NCI-H1694 treated with DMSO at 0.1 percent for 48 hours (cell line): Measurements from ENCODE around the gene CFAP46.
"Not testable (repeated sequence)": the region's sequence is repeated elsewhere in the genome, so short reads cannot be mapped to it uniquely, and the experiment has no call there.

Experiments used
- DNase-seq: peaks from one replicate; lab custom pipeline; 2025; lab: John Stamatoyannopoulos, UW

Gene CFAP46

GRCh38 chr10:132962623-132963429 lies 20.5 kb upstream of the CFAP46 start:
- DNase-seq = no peak

GRCh38 chr10:132961787-132962622 lies 19.6 kb upstream of the CFAP46 start:
- DNase-seq = peak; percentile 5

GRCh38 chr10:132961420-132961786 lies 19.0 kb upstream of the CFAP46 start:
- DNase-seq = no peak

GRCh38 chr10:132960631-132961419 lies 18.5 kb upstream of the CFAP46 start:
- no peak for DNase-seq

GRCh38 chr10:132960071-132960472 lies 17.7 kb upstream of the CFAP46 start:
- DNase-seq = no peak

GRCh38 chr10:132959559-132959961 lies 17.2 kb upstream of the CFAP46 start:
- DNase-seq = no peak

- no peak for DNase-seq
These were observed 16.7 kb upstream of the CFAP46 start for GRCh38 chr10:132958883-132959558.

GRCh38 chr10:132957981-132958882 lies 15.9 kb upstream of the CFAP46 start:
- DNase-seq = no peak

- no peak for DNase-seq
These were observed 14.8 kb upstream of the CFAP46 start for GRCh38 chr10:132957131-132957530.

GRCh38 chr10:132956259-132956658 lies 13.9 kb upstream of the CFAP46 start:
- DNase-seq = not testable (repeated sequence)

GRCh38 chr10:132955479-132955878 lies 13.1 kb upstream of the CFAP46 start:
- no peak for DNase-seq

GRCh38 chr10:132953428-132953827 lies 11.1 kb upstream of the CFAP46 start:
- no peak for DNase-seq

- no peak for DNase-seq
These were observed 9.6 kb upstream of the CFAP46 start for GRCh38 chr10:132951926-132952325.

- DNase-seq = no peak
These were observed 6.0 kb upstream of the CFAP46 start for GRCh38 chr10:132948351-132948750.

- no peak for DNase-seq
These were observed 5.5 kb upstream of the CFAP46 start for GRCh38 chr10:132947843-132948242.

GRCh38 chr10:132946806-132947546 lies 4.6 kb upstream of the CFAP46 start:
- DNase-seq = no peak

GRCh38 chr10:132946311-132946710 lies 3.9 kb upstream of the CFAP46 start:
- DNase-seq = no peak

GRCh38 chr10:132945894-132946255 lies 3.5 kb upstream of the CFAP46 start:
- DNase-seq = no peak

GRCh38 chr10:132945125-132945893 lies 2.9 kb upstream of the CFAP46 start:
- no peak for DNase-seq
